ENCODE results near the gene MEGF10.

Gene MEGF10

GRCh38 chr5:127342364-127342763 is 51.8 kb downstream of the MEGF10 start:
- DNase-seq (ENCODE audit: low read depth, low spot score): no peak
- no peak overlapping the region for H3K4me3 ChIP-seq
- H3K27ac ChIP-seq: no peak overlapping the region
- H3K9ac ChIP-seq (ENCODE audit: insufficient read length): no peak overlapping the region
- H3K36me3 ChIP-seq (ENCODE audit: insufficient read depth, low read length): no peaks in the 10 kb centered on the region
- TF ChIP-seq POLR2AphosphoS5 (IDR thresholded peaks at IDR 0.05; ENCODE audit: borderline replicate concordance, low read depth, low read length) (no peak), EZH2 (IDR thresholded peaks at IDR 0.05) (no peak), FOXP2 (optimal IDR thresholded peaks at IDR 0.05; ENCODE audit: control extremely low read depth, extremely low read length, insufficient read depth) (no peak)
- no peaks in the 10 kb centered on the region for H3K9me3 ChIP-seq (ENCODE audit: low read depth, low read length)

- no peak overlapping the region for H3K9ac ChIP-seq (ENCODE audit: insufficient read length)
- DNase-seq (ENCODE audit: low read depth, low spot score): no peak
- TF ChIP-seq POLR2AphosphoS5 (IDR thresholded peaks at IDR 0.05; ENCODE audit: borderline replicate concordance, low read depth, low read length) (no peak), EZH2 (IDR thresholded peaks at IDR 0.05) (no peak), FOXP2 (optimal IDR thresholded peaks at IDR 0.05; ENCODE audit: control extremely low read depth, extremely low read length, insufficient read depth) (no peak)
- H3K4me3 ChIP-seq: no peak overlapping the region
- H3K27ac ChIP-seq: no peak overlapping the region
- H3K36me3 ChIP-seq (ENCODE audit: insufficient read depth, low read length): no peaks in the 10 kb centered on the region
- no peaks in the 10 kb centered on the region for H3K9me3 ChIP-seq (ENCODE audit: low read depth, low read length)
These were observed 52.7 kb downstream of the MEGF10 start for GRCh38 chr5:127343313-127343712.

- no peak overlapping the region for H3K27ac ChIP-seq
- no peak for DNase-seq (ENCODE audit: low read depth, low spot score)
- TF ChIP-seq EZH2 (IDR thresholded peaks at IDR 0.05) (no peak), FOXP2 (optimal IDR thresholded peaks at IDR 0.05; ENCODE audit: control extremely low read depth, extremely low read length, insufficient read depth) (no peak), POLR2AphosphoS5 (IDR thresholded peaks at IDR 0.05; ENCODE audit: borderline replicate concordance, low read depth, low read length) (no peak)
- H3K36me3 ChIP-seq (ENCODE audit: insufficient read depth, low read length): no peaks in the 10 kb centered on the region
- H3K4me3 ChIP-seq: no peak overlapping the region
- H3K9ac ChIP-seq (ENCODE audit: insufficient read length): no peak overlapping the region
- no peaks in the 10 kb centered on the region for H3K9me3 ChIP-seq (ENCODE audit: low read depth, low read length)
These were observed 53.3 kb downstream of the MEGF10 start for GRCh38 chr5:127343866-127344265.

- H3K9ac ChIP-seq (ENCODE audit: insufficient read length): no peak overlapping the region
- no peak overlapping the region for H3K27ac ChIP-seq
- no peaks in the 10 kb centered on the region for H3K9me3 ChIP-seq (ENCODE audit: low read depth, low read length)
- H3K4me3 ChIP-seq: no peak overlapping the region
- no peak for DNase-seq (ENCODE audit: low read depth, low spot score)
- no peak for TF ChIP-seq POLR2AphosphoS5 (IDR thresholded peaks at IDR 0.05; ENCODE audit: borderline replicate concordance, low read depth, low read length)
- no peak for TF ChIP-seq EZH2 (IDR thresholded peaks at IDR 0.05)
- TF ChIP-seq FOXP2 (optimal IDR thresholded peaks at IDR 0.05; ENCODE audit: control extremely low read depth, extremely low read length, insufficient read depth): no peak
- no peaks in the 10 kb centered on the region for H3K36me3 ChIP-seq (ENCODE audit: insufficient read depth, low read length)
These were observed 54.3 kb downstream of the MEGF10 start for GRCh38 chr5:127344931-127345330.

GRCh38 chr5:127351418-127351817 is 60.8 kb downstream of the MEGF10 start:
- no peaks in the 10 kb centered on the region for H3K36me3 ChIP-seq (ENCODE audit: insufficient read depth, low read length)
- H3K4me3 ChIP-seq: no peak overlapping the region
- DNase-seq (ENCODE audit: low read depth, low spot score): no peak
- H3K9me3 ChIP-seq (ENCODE audit: low read depth, low read length): no peaks in the 10 kb centered on the region
- no peak for TF ChIP-seq EZH2 (IDR thresholded peaks at IDR 0.05)
- no peak for TF ChIP-seq POLR2AphosphoS5 (IDR thresholded peaks at IDR 0.05; ENCODE audit: borderline replicate concordance, low read depth, low read length)
- no peak for TF ChIP-seq FOXP2 (optimal IDR thresholded peaks at IDR 0.05; ENCODE audit: control extremely low read depth, extremely low read length, insufficient read depth)
- H3K27ac ChIP-seq: no peak overlapping the region
- H3K9ac ChIP-seq (ENCODE audit: insufficient read length): no peak overlapping the region

GRCh38 chr5:127352068-127352467 is 61.5 kb downstream of the MEGF10 start:
- Histone ChIP-seq H3K36me3 (ENCODE audit: insufficient read depth, low read length) (no peaks in the 10 kb centered on the region), H3K4me3 (no peak overlapping the region), H3K27ac (no peak overlapping the region), H3K9ac (ENCODE audit: insufficient read length) (no peak overlapping the region), H3K9me3 (ENCODE audit: low read depth, low read length) (no peaks in the 10 kb centered on the region)
- DNase-seq (ENCODE audit: low read depth, low spot score): no peak
- TF ChIP-seq POLR2AphosphoS5 (IDR thresholded peaks at IDR 0.05; ENCODE audit: borderline replicate concordance, low read depth, low read length) (no peak), FOXP2 (optimal IDR thresholded peaks at IDR 0.05; ENCODE audit: control extremely low read depth, extremely low read length, insufficient read depth) (no peak), EZH2 (IDR thresholded peaks at IDR 0.05) (no peak)

GRCh38 chr5:127353327-127353726 is 62.7 kb downstream of the MEGF10 start:
- H3K4me3 ChIP-seq: no peak overlapping the region
- H3K9me3 ChIP-seq (ENCODE audit: low read depth, low read length): no peaks in the 10 kb centered on the region
- DNase-seq (ENCODE audit: low read depth, low spot score): no peak
- H3K36me3 ChIP-seq (ENCODE audit: insufficient read depth, low read length): no peaks in the 10 kb centered on the region
- no peak overlapping the region for H3K27ac ChIP-seq
- TF ChIP-seq EZH2 (IDR thresholded peaks at IDR 0.05) (no peak), POLR2AphosphoS5 (IDR thresholded peaks at IDR 0.05; ENCODE audit: borderline replicate concordance, low read depth, low read length) (no peak), FOXP2 (optimal IDR thresholded peaks at IDR 0.05; ENCODE audit: control extremely low read depth, extremely low read length, insufficient read depth) (no peak)
- no peak overlapping the region for H3K9ac ChIP-seq (ENCODE audit: insufficient read length)

GRCh38 chr5:127353796-127354195 is 63.2 kb downstream of the MEGF10 start:
- TF ChIP-seq EZH2 (IDR thresholded peaks at IDR 0.05) (no peak), POLR2AphosphoS5 (IDR thresholded peaks at IDR 0.05; ENCODE audit: borderline replicate concordance, low read depth, low read length) (no peak), FOXP2 (optimal IDR thresholded peaks at IDR 0.05; ENCODE audit: control extremely low read depth, extremely low read length, insufficient read depth) (no peak)
- Histone ChIP-seq H3K9ac (ENCODE audit: insufficient read length) (no peak overlapping the region), H3K9me3 (ENCODE audit: low read depth, low read length) (no peaks in the 10 kb centered on the region), H3K36me3 (ENCODE audit: insufficient read depth, low read length) (no peaks in the 10 kb centered on the region), H3K4me3 (no peak overlapping the region), H3K27ac (no peak overlapping the region)
- DNase-seq (ENCODE audit: low read depth, low spot score): no peak

- no peak for DNase-seq (ENCODE audit: low read depth, low spot score)
- Histone ChIP-seq H3K9ac (ENCODE audit: insufficient read length) (no peak overlapping the region), H3K36me3 (ENCODE audit: insufficient read depth, low read length) (no peaks in the 10 kb centered on the region), H3K27ac (no peak overlapping the region), H3K9me3 (ENCODE audit: low read depth, low read length) (no peaks in the 10 kb centered on the region), H3K4me3 (no peak overlapping the region)
- TF ChIP-seq FOXP2 (optimal IDR thresholded peaks at IDR 0.05; ENCODE audit: control extremely low read depth, extremely low read length, insufficient read depth): no peak
- no peak for TF ChIP-seq EZH2 (IDR thresholded peaks at IDR 0.05)
- no peak for TF ChIP-seq POLR2AphosphoS5 (IDR thresholded peaks at IDR 0.05; ENCODE audit: borderline replicate concordance, low read depth, low read length)
These were observed 64.7 kb downstream of the MEGF10 start for GRCh38 chr5:127355337-127355736.

Measured in SK-N-MC (cell line).